Measurements from ENCODE around the gene SBF1.

The SBF1 gene

GRCh38 chr22:50446708-50447575 lies 27.9 kb downstream of the SBF1 start:
- DNase-seq (ENCODE audit: low read depth in 2 of 2): no peak

- DNase-seq (ENCODE audit: low read depth in 2 of 2): no peak
Observed at GRCh38 chr22:50445880-50446707, 28.7 kb downstream of the SBF1 start.

GRCh38 chr22:50445071-50445879 lies 29.6 kb downstream of the SBF1 start:
- no peak for DNase-seq (ENCODE audit: low read depth in 2 of 2)

DNA sequence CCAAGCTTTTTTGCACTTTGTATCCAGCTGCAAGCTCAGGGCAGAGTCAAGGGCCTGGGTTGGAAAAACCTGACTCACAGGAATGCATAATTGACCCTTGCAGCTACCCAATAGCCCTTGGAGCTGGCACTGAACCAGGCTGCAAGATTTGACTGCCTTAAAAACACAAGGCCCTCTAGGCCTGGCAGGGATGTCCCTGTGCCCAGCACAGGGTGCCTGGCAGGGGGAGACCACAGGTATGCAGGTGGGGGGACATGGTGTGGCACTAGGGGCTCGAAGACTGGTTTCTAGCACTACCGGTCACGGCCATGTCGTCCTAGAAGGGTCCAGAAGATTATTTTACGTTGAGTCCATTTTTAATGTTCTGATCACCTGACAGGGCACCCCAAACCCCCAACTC lies 30.2 kb downstream of the SBF1 start:
- no peak for DNase-seq (ENCODE audit: low read depth in 2 of 2)

- DNase-seq (ENCODE audit: low read depth in 2 of 2): no peak
Observed at GRCh38 chr22:50443801-50444625, 30.8 kb downstream of the SBF1 start.

GRCh38 chr22:50443197-50443596 lies 31.6 kb downstream of the SBF1 start:
- no peak for DNase-seq (ENCODE audit: low read depth in 2 of 2)

- DNase-seq (ENCODE audit: low read depth in 2 of 2): no peak
Observed at GRCh38 chr22:50441428-50441993, 33.3 kb downstream of the SBF1 start.

DNA sequence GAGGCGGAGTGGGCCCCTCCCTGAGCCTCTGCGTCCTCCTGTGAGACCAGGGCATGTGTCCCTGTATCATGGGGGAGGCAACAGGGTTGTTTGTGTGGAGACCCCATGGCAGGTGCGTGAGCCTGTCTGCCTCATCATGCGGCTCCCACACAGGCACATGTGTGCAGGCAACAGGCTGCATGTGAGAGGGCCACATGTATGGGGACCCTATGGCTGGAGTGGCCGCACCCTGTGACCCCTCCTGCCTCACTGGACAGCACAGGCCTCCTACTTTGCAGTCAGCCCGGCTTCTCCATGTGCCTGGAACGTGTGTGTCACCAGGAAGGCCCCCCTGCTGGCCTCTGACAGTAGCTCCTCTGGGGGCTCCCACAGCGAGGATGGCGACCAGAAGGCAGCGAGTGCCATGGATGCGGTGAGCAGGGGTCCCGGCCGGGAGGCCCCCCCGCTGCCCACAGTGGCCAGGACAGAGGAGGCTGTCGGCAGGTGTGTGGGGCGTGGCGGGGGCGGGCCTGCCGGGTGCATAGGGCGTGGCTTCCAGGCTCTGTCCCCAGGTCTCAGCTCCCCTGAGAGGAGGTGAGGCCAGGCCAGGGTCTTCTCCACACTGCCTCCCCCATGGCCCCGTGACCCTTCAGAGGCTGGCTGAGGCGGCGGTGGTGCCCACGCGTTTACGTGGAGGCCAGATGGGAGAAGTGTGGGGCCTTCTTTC lies 34.1 kb downstream of the SBF1 start:
- DNase-seq (ENCODE audit: low read depth in 2 of 2): no peak

DNA sequence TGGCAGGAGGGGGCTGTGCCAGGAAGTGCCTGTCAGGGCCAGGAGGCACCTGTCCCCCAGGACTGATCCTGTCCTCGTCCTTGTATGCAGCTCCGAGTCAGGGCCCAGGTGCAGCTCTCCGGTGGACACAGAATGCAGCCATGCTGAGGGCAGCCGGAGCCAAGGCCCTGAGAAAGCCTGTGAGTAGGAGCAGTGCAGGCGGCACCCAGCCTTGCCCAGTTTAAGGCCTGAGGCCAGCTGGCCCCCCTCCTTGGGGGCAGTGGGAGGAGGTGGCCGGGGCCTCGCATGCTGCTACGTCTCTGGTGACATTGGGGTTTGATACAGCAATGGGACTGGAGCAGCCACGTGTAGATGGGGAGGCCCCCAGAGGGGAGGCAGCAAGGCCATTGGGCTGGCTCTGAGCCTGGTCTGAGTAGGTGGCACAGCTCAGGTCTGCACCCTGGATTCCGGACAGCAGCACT lies 34.9 kb downstream of the SBF1 start:
- no peak for DNase-seq (ENCODE audit: low read depth in 2 of 2)

- DNase-seq (ENCODE audit: low read depth in 2 of 2): no peak
Observed at GRCh38 chr22:50439314-50439870, 35.4 kb downstream of the SBF1 start.

- no peak for DNase-seq (ENCODE audit: low read depth in 2 of 2)
Observed at GRCh38 chr22:50438305-50439275, 36.2 kb downstream of the SBF1 start.

DNA sequence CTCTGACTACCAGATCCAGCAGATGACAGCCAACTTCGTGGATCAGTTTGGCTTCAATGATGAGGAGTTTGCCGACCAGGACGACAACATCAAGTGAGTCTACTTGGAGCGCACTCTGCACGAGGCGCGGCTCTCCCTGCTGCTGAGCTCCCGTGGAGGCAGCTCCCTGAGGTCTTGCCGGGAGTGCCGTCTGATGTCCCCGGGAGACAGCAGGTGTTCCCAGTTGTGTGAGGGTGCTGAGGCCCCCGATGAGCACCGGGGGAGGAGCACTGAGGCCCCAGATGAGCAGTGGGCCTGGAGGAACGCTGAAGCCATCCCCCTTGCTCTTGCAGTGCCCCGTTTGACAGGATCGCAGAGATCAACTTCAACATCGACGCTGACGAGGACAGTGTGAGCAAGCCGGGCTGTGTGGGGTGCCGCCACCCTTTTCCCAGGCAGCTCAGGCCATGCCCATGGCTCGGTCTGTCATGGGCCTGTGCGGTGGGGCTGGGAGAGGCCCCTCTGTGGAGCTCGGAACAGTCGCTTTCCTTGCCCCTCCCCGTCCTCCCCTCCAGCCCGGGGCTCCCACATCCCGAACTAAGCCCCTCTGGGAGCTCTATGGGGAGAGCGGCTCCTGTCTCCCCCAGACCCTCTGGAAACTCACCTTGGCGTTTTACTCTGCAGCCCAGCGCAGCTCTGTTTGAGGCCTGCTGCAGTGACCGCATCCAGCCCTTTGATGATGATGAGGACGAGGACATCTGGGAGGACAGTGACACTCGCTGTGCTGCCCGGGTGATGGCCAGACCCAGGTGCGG lies 37.1 kb downstream of the SBF1 start:
- DNase-seq (ENCODE audit: low read depth in 2 of 2): no peak

DNA sequence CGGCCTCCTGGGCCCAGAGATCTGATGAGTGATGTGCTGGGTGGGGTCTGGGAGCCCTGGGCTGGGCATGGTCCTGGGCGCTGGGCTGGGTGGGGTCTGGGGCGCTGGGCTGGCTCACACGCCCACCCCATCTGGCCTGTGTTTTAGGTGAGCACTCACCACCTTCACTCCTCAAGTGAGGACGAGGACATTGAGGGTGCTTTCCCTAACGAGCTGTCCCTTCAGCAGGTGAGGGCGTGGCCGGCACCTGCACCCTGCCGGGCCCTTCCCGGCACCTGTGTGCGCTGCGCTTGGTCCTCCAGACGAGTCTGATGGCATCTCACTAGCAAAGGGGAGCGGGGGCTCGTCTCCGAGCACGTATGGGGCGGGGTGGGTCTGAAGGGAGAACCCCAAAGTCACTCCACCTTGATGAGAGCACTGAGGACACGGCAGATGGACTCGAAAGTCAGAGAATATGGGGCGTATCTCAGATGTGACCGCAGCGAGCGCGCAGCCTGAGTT lies 37.9 kb downstream of the SBF1 start:
- DNase-seq (ENCODE audit: low read depth in 2 of 2): no peak

DNA sequence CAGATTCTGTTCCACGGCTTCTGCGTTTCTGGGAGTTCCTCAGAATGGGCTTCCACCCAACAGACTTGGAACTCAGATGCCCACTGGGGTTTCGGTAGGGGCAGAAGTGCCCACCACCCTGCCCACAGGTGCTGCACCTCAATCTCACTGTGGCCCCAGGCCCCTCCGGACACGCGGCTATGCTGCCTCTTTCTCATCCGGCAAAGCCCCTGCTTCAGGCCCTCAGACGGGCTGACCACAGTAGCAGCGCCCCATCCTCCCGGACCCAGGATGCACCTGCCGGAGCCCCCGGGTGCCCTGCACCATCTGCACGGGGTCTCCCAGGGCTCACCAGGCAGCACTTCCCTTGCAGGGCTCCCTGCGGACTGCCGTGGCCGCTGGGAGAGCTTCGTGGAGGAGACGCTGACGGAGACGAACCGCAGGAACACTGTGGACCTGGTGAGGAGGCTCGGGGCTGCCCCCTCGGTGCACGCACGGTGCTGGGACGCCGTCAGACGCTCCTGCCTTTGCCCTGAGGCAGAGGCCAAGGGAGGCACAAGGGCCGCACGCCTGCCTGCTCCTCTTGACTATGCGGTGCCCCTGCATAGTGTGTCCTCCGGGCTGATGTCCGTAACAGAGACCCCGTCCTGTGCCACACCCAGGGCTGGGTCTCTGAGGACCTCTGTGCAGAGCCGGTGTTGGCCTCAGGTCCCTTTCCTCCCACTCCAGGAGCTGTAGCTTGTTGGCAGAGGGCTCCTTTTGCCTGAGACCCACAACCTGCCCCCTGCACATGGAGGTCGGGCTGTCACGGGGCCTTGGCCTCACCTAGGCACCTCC lies 38.6 kb downstream of the SBF1 start:
- DNase-seq (ENCODE audit: low read depth in 2 of 2): no peak

GRCh38 chr22:50435291-50436014 lies 39.4 kb downstream of the SBF1 start:
- no peak for DNase-seq (ENCODE audit: low read depth in 2 of 2)

GRCh38 chr22:50434849-50435248 lies 40.0 kb downstream of the SBF1 start:
- DNase-seq (ENCODE audit: low read depth in 2 of 2): no peak
